HG03064 (cell line): ENCODE results near the gene GTF3C6.
"Not testable (repeated sequence)": the region's sequence is repeated elsewhere in the genome, so short reads cannot be mapped to it uniquely, and the experiment has no call there.

Experiments used
- ATAC-seq: cut with Tn5 transposase; IDR thresholded peaks from one replicate; pipeline ENCODE4 v1.9.1; 2021; ENCODE audit warnings: low read depth; ENCODE audit not compliant: unreplicated experiment

Gene GTF3C6

DNA sequence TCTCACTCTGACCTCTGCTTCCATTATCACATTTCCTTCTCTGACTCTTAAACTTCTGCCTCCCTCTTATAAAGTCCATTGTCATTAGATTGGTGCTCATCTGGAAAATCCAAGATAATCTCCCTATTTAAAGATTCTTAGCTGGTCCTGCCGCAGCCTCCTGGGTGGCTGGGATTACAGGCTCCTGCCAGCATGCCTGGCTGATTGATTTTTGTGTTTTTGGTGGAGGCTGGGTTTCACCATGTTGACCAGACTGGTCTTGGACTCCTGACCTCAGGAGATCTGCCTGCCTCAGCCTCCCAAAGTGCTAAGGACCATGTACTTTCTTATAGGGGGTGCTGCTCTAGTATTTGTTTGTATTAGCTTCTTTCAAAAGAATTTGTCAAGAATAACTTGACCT is 18.1 kb downstream of the GTF3C6 start:
- ATAC-seq, result no peak

DNA sequence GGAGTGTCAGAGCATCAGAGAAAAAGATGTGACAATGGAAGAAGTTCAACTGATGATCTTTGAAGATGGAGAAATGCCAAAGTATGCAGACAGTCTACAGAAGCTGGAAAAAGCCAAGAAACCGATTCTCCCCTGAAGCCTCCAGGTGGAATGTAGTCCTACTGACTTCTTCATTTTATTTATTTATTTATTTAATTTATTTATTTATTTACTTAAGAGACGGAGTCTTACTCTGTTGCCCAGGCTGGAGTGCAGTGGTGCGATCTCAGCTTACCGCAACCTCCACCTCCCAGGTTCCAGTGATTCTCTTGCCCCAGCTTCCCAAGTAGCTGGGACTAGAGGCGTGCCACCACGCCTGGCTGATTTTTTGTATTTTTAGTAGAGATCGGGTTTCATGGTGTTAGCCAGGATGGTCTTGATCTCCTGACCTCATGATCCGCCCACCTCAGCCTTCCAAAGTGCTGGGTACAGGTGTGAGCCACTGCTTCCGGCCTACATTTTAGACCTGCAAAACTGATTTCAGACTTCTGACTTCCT is 21.1 kb downstream of the GTF3C6 start:
- ATAC-seq, result no peak

DNA sequence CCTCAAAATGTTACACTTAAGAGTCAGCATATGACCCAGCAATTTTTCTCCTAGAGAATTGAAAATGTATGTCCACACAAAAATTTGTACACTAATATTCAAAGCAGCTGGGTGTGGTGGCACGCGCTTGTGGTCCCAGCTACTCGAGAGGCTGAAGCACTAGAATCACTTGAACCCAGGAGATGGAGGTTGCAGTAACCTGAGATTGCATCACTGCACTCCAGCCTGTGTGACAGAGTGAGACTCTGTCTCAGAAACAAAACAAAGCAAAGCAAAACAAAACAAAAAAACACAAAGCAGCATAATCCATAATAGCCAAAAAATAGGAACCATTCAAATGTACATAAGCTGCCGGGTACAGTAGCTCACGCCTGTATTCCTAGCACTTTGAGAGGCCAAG is 21.7 kb downstream of the GTF3C6 start:
- no peak for ATAC-seq

DNA sequence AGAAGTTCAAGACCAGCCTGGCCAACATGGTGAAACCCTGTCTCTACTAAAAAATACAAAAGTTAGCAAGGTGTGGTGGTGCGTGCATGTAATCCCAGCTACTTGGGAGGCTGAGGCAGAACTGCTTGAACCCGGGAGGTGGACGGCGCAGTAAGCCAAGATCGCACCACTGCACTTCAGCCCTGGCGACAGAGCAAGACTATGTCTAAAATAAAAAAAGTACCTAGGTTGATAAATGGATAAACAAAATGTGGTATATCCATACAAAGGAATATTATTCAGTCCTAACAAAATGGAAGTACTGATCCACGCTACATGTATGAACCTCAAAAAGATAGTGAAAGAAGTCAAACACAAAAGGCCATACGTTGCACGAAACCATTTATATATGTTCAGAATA is 22.1 kb downstream of the GTF3C6 start:
- ATAC-seq, result no peak

DNA sequence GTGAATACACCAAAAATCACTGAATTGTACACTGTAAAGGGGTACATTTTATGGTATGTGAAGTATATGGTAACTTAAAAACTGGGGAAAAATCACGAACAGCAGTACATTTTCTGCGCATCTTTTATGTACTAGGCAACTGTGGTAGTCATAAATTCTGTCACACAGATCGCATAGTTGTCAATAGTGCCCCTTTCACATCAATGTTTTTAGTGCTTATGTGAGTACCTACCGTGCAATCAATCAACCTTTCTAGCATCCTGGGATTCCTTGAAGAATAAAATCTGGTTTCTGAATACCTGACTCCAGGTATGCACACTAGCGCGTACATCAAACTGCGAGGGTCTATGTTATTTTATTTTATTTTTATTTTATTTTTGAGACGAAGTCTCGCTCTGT is 22.7 kb downstream of the GTF3C6 start:
- ATAC-seq, result no peak

DNA sequence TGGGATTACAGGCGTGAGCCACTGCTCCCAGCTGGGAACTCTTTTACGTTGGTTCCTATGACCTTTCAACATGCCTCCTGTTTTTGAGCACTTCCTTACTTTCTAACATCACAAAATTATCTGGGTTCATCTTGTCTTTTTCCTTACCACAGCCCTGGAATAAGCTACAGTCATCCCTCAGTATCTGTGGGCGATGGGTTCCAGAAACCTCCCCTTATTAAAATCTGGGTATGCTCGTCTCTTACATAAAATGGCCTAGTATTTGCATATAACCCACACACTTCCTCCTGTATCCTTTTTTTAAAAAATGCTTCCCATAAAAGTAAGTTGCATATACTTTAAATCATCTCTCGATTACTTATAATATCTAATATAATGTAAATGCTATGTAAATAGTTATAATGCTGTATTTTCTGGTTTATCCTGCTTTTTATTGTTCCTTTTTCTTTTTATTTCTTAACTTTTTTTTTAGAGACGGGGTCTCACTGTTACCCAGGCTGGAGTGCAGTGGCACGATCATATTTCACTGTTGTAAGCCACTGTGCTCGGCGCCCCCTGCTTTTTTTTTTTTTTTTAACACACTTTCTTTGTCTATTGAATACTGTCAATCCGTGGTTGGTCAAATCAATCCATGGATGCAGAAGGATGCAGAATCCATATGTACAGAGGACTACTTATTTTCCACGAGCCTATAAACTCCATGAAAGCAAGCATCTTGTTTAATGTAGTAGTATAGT is 32.5 kb downstream of the GTF3C6 start:
- ATAC-seq, result no peak

DNA sequence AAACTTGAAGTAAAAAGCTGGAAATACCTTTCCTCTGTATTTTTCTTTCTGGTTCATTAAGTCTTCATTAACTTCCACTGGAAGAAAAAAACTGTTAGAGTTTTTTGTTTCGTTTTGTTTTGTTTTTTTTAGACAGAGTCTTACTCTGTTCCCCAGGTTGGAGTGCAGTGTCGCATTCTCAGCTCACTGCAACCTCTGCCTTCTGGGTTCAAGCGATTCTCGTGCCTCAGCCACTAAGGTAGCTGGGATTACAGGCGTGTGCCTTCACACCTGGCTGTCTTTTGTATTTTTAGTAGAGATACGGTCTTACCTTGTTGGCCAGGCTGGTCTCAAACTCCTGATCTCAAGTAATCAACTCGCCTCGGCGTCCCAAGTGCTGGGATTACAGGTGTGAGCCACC is 38.2 kb downstream of the GTF3C6 start:
- ATAC-seq, result no peak

DNA sequence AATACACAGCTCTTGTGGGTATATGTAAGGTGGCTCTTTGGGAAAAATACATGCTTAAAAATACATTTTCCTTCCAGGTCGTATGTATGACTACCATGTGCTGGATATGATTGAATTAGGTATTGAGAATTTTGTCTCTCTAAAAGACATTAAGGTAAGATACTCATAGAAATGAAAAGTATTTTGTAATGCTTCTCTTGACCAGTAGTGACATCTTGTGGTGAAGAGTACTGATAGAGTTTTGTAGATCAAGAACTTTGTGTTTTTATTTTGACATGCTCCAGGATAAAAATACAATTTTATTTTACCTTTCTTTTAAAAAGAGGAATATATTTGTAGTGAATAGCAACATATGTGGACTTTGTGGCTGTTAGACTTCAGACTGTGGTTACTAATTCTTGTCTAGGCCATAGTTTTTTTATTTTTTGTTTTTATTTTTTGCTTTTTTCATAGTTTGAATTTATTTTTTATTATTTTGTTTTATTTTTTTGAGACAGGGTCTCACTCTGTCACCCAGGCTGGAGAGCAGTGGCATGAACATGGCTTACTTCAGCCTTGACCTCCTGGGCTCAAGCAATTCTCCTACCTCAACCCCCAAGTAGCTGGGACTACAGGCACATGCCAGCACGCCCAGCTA is 41.2 kb downstream of the GTF3C6 start:
- no peak for ATAC-seq

DNA sequence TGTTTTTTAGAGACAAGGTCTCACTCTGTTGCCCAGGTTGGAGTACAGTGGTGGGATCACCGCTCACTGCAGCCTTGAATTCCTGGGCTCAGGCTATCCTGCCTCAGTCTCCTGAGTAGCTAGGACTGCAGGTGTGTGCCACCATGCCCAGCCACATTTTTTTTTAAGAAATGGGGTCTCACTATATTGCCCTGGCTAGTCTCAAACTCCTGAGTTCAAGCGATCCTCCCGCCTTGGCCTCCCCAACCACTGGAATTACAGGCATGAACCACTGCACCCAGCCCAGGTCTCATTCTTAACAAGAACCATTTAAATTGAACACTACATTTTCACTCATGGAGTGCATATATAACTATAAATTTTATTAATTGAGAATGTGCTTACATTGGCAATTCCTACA is 43.8 kb downstream of the GTF3C6 start:
- no peak for ATAC-seq

DNA sequence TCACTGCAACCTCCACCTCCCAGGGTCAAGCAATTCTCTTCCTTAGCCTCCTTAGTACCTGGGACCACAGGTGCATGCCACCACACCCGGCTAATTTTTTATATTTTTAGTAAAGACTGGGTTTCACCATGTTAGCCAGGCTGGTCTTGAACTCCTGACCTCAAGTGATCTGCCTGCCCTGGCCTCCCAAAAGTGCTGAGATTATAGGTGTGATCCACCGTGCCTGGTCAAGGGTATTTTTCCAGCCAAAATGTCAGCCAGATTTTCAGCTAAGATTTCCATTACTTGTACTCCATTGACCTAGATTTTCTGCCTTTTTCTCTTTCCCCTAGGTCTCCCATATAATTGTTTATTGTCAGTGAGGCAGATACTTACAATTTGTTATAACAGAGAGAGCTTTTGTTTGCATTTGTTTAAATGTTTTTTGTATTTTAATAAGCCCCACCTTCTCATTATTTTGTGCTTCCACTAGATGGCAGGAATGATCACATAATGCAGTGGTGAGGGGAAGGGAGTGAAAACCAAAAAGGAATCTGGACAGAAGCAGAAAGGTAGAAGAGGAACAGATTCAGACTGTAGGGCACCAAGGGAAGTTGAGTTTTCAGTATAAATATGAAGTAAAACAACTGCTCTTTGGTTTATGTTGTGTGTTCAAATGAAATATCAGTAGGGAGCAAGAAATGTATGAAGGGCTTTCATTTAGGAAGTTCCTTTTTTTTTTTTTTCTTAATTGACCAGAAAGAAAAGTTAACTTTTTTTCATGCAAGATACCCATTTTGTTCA is 53.0 kb downstream of the GTF3C6 start:
- ATAC-seq, result no peak

DNA sequence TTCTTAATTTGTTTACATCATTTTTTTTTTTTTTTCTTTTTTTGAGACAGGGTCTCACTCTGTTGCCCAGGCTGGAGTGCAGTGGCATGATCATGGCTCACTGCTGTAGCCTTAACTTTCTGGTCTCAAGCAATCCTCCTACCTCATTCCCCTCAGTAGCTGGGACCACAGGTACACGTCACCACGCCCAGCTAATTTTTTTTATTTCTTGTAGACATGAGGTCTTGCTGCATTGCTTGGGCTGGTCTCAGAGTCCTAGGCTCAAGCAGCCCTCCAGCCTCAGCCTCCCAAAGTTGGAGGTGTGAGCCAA is 53.6 kb downstream of the GTF3C6 start:
- ATAC-seq, result no peak

DNA sequence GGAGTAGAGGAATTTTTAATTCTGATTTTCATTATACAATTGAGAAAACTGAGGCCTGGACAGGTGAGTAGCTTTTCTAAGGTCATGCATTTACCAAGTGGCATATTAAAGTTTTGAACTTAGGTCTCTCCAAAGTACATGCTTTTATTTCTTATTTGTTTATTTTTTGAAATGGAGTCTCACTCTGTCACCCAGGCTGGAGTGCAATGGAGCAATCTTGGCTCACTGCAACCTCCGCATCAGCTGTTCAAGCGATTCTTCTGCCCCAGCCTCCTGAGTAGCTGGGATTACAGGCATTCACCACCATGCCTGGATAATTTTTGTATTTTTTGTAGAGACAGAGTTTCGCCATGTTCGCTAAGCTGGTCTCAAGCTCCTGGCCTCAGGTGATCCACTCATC is 54.0 kb downstream of the GTF3C6 start:
- not testable (repeated sequence) for ATAC-seq

DNA sequence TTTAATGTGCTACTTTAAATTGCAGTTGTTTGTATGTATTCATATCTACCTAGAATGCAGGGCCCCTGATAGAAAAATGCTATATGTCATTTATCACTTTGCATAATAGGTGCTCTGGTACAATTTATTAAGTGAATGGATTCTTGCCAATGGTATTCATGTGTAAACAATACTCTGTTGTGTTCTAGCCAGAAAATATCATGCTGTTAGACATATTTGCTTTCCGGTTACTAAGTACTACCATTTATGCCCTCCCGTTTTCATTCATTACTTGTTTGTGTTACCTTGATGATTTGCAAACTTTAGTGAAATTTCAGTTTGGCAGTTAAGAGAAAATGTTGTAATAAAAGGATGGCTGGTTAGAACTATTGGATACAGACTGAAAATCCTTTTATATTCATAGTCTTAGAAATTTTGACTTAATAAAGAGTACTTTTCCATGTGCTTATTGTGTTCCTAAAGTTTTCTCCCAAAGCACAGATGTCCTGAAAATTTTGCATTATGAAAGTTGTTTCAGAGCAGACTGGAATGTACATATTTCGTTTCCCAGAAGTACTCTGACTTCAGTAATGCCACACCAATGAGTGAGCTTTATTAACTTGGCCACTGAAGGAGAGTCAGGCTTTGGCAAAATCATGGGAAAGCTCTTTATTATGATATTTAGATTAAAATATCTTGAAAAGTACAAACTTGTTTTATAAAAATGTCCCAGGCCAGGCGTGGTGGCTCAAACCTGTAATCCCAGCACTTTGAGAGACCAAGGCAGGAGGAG is 54.8 kb downstream of the GTF3C6 start:
- no peak for ATAC-seq

DNA sequence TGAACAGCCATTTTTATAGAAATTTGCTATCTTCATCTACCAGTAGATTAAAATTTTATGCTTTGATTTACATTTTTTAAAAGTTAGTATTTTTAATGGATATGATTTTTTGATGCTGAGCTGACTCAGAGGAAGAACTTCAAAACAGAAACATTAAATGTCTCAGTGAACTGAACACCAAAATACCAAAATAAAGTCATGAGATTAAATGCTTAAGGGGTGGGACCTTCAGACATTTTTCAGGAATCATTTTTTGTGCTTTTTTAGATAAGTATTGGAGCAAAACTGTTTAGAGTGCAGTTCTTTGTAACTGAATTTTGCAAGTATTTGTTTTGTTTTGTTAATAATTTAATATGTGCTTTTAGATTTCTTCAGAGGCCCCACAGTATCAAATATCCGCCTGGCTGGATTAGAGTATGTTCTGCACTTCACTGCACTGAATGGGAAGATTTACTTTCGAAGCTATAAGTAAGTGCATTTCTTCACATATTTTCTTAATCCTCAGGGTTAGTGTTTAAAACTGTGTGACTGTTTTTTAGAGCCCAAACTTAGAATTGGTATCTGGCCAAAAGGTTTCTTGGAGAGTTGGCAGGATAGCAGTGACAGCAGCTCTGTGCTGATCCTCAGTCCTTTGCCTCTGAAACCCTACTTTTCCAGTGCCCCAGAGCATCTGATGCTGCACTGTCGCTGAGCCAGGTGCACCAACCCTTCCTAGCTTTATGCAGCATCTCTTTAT is 57.1 kb downstream of the GTF3C6 start:
- no peak for ATAC-seq

DNA sequence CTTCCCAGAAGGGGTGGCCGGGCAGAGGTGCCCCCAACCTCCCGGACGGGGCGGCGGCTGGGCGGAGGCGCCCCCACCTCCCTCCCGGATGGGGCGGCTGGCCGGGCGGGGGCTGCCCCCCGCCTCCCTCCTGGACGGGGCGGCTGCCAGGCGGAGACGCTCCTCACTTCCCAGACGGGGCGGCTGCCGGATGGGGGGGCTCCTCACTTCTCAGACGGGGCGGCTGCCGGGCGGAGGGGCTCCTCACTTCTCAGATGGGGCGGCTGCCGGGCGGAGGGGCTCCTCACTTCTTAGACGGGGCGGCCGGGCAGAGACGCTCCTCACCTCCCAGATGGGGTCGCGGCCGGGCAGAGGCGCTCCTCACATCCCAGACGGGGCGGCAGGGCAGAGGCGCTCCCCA is 58.7 kb downstream of the GTF3C6 start:
- ATAC-seq, result not testable (repeated sequence)
